SHP77 treated with DMSO at 0.1 percent for 48 hours (cell line): ENCODE data around the gene CFHR3.
"Not testable (repeated sequence)": the region's sequence is repeated elsewhere in the genome, so short reads cannot be mapped to it uniquely, and the experiment has no call there.

ENCODE experiments used
- DNase-seq: peaks from one replicate; lab custom pipeline; 2025; lab: John Stamatoyannopoulos, UW

Gene CFHR3

GRCh38 chr1:196774603-196775002 lies at the start of gene CFHR3:
Gene CFHR3, plus strand, starts transcription at chr1:196774840. Its CDS starts 47 bp downstream, at chr1:196774887.
- DNase-seq: no peak

DNA sequence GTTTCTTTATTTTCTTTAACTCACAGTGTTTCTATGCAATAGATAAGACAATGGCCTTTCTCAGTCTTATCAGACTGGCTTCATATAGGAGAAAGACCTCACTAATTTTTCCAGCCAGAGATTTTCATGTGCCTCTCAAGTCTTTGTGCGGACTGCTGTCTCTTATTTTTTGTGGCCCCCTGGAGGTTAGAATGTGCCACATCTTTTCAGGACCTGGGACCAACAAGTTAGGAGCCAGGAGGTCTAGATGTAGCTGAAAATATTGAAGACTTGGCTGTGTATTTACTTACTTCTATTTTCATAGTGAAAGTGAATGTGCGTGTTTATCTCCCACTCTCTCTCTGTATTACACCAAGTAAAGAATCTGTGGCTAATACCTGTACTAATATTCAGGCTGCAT lies 42.1 kb upstream of the CFHR3 start:
- DNase-seq: no peak

DNA sequence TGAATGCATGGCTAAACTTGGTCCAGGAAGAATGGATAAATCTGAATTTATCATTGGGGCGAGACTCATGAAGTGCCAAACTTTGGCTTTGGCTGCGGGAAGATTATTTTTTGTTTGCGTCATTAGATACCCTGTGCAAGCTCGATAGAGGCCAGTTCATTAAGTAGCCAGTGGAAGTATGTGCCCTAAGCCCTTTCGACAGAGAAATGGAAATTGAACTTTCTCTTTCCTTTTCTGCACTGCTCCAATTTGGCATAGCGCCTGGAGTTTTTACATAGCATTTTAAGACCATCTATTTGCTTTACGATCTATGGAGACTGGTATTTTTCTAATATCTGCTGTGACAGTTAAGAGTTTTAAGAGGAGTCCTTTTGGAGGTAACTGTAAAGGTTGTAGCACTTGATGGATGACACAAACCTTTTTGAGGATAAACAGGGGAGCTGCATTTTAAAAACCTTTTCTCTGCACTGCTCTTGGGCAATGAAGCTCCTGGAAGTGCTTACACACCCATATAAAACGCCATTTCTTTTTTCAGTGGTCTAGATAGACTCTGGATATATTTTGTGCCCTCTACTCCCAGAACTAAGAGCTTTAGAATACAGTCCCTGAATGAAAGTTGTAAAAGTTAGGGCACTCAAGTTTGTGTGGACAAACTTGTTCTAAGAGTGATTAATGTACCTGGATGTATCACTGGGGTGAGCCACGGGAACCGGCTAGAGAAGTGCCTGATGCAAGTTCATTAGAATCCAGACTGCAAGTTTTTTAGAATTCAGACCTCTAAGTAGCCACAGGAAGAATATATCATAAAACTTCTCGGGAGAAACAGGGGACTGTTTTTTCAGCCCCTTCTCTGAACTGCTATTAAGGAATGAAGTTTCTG lies 41.3 kb upstream of the CFHR3 start:
- DNase-seq: no peak

DNA sequence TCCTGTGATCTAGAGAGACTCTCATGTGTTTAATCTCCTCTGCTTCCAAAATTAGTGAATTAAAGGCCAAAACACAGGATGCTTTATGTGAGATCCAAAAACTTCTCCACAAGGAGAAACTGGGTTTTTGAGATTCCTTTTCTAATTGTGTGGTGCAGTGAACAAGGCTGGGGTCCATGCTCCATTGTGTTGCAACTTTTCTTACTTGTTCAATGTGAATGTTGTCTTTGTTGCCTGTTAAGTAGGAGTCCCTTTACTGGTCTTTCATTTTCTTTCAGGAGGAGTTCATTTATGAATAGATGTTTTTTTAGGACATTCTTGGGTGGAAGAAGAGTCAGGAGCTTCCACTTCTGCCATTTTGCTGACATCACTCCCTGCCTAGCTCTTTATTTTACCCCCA lies 40.6 kb upstream of the CFHR3 start:
- no peak for DNase-seq

DNA sequence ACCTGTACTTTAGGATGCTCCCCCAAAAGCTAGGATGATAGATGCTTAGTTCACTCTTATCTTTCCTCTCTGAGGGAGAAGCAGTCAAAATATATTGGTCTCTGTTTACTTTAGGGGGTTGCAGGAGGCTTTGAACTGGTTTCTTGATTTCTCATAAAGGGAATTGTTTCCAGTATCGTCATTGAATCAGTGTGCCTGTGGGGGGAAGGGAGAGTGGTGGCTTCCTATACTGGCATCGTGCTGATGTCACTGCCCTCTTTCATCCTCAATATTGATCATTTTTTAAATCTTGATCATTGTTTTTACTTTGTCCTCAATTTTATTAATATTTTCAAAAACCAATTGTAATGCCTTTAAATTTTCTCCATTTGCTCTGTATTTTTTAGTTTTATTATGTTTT lies 40.2 kb upstream of the CFHR3 start:
- no peak for DNase-seq

- DNase-seq: no peak
These were observed 35.9 kb upstream of the CFHR3 start for GRCh38 chr1:196738730-196739129.

GRCh38 chr1:196743244-196743643 lies 31.4 kb upstream of the CFHR3 start:
- peak; percentile 77 for DNase-seq

GRCh38 chr1:196765019-196765740 lies 9.5 kb upstream of the CFHR3 start:
- not testable (repeated sequence) for DNase-seq

DNA sequence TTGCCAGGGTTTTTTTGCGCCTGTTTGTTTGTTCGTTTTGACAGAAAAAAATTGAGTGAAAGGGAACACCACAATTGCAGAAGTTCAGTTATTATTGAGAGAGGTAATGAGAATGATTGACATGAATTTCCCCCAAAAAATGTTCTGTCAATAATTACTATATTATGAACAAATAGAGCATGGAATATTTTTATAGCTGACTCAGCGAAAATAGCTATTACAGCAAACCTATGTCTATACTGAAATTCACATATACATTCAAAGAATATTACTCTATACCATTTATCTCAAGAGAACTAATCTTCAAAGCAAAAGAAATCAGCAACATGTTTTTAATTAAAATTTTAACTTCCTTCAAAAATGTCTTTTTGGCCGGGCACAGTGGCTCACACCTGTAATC lies 4.8 kb upstream of the CFHR3 start:
- not testable (repeated sequence) for DNase-seq

DNA sequence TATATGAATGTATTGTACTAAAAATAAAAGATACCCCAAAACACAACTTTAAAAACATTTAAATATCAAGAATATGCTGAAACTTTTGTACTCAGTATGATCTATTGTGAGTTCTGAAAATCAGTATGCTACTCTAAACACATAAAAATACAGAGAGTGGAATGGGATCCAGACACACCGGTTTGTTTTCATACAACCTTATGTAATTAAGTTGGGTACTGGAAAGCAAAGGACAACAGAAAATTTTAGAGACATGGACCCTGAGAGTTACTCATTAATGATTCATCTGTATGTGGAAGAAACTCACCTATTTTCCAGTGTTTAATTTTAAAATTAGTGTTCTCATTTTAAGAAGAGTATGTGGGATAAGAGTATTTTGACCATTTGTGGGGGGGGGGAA lies 927 bp upstream of the CFHR3 start:
- DNase-seq: no peak

DNA sequence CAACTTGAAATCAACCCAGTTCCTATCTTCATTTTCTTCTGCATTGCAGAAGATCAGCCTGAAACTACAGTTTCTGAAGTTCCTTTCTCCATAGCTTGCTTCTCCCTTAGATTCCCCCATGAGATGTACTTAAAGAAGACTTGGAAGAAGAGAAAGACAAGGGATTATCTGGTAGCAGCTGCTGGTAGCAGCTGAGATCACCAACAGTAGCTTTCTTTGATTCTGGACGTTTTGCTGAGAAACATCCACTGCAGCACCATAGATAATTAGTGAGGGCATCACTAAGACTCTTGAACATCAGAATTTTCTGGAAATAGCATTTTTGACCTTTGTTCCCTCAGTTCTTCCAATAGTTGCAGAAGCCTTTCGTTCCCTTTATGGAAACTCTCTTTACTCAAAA lies 465 bp upstream of the CFHR3 start:
- no peak for DNase-seq

GRCh38 chr1:196777603-196778002 lies 3.0 kb downstream of the CFHR3 start:
- DNase-seq: no peak

DNA sequence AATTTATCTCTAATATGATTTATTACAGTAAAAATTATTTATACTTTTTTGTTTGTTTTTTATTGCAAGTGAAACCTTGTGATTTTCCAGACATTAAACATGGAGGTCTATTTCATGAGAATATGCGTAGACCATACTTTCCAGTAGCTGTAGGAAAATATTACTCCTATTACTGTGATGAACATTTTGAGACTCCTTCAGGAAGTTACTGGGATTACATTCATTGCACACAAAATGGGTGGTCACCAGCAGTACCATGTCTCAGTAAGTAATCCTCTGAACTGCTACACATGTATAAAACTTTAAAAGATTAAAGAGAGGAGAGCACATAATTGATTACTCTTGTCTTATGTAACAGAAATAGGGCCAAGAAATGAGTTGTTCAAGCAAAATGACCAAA lies 4.5 kb downstream of the CFHR3 start:
- no peak for DNase-seq

DNA sequence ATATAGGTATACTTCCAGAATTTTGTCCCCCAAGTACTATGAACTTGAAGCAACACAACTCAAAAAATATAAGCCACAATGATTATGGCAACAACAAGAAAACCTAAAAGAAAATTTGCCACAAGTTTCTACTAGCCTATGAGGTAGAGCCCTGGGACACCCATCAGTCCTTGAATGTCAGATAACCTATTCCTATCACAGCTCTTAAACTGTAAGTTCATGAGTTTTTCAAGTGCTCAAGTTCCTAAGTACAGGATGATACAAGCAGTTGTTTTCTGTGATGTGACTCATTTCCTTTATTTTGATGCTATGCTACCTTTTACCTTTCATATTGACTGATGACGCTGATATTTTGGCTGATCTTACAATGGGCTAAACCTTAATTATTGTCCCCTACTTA lies 16.6 kb downstream of the CFHR3 start:
- not testable (repeated sequence) for DNase-seq

- peak; percentile 64 for DNase-seq
These were observed 19.5 kb downstream of the CFHR3 start for GRCh38 chr1:196794103-196794502.

GRCh38 chr1:196797891-196798290 lies 23.3 kb downstream of the CFHR3 start:
- no peak for DNase-seq

GRCh38 chr1:196801920-196802319 lies 27.3 kb downstream of the CFHR3 start:
- DNase-seq: not testable (repeated sequence)

DNA sequence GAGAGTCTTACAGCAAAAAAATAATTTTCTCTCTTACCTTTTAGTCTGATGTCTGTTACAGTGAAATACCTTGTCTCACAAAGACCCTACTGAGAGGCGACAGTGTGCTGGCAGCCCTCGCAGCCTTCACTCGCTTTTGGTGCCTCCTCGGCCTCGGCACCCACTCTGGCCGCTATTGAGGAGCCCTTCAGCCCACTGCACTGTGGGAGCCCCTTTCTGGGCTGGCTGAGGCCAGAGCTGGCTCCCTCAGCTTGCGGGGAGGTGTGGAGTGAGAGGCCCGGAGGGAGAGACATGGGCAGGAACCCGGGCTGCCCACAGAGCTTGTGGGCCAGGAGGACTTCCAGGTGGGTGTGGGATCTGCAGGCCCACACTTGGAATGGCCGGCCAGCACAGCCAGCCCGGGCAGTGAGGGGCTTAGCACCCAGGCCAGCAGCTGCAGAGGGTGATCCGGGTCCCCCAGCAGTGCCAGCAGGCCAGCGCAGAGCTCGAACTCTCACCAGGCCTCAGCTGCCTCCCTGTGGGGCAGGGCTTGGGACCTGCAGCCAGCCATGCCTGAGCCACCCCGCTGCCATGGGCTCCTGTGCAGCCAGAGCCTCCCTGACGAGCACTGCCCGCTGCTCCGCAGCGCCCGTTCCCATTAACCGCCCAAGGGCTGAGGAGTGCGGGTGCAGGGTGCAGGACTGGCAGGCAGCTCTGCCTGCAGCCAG lies 34.0 kb downstream of the CFHR3 start:
- DNase-seq: no peak

GRCh38 chr1:196817442-196817841 lies 42.8 kb downstream of the CFHR3 start:
- not testable (repeated sequence) for DNase-seq

GRCh38 chr1:196819531-196819930 lies 44.9 kb downstream of the CFHR3 start, which contains the start of gene CFHR1:
Gene CFHR1, plus strand, starts transcription at chr1:196819731. Its CDS starts 114 bp downstream, at chr1:196819845.
- not testable (repeated sequence) for DNase-seq

- peak; percentile 1 for DNase-seq
These were observed 53.2 kb downstream of the CFHR3 start for GRCh38 chr1:196827860-196828259.
